COLO829 (cell line): ENCODE data around the gene HRG.
A peak's percentile ranks its signal among the peaks of the same experiment; 100 is the strongest.
"Not testable (repeated sequence)": the region's sequence is repeated elsewhere in the genome, so short reads cannot be mapped to it uniquely, and the experiment has no call there.

Source experiments
- DNase-seq: peaks from one replicate; pipeline ENCODE4 v3.0.0; 2012; ENCODE audit warnings: low spot score

HRG gene, protein sequence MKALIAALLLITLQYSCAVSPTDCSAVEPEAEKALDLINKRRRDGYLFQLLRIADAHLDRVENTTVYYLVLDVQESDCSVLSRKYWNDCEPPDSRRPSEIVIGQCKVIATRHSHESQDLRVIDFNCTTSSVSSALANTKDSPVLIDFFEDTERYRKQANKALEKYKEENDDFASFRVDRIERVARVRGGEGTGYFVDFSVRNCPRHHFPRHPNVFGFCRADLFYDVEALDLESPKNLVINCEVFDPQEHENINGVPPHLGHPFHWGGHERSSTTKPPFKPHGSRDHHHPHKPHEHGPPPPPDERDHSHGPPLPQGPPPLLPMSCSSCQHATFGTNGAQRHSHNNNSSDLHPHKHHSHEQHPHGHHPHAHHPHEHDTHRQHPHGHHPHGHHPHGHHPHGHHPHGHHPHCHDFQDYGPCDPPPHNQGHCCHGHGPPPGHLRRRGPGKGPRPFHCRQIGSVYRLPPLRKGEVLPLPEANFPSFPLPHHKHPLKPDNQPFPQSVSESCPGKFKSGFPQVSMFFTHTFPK

DNA sequence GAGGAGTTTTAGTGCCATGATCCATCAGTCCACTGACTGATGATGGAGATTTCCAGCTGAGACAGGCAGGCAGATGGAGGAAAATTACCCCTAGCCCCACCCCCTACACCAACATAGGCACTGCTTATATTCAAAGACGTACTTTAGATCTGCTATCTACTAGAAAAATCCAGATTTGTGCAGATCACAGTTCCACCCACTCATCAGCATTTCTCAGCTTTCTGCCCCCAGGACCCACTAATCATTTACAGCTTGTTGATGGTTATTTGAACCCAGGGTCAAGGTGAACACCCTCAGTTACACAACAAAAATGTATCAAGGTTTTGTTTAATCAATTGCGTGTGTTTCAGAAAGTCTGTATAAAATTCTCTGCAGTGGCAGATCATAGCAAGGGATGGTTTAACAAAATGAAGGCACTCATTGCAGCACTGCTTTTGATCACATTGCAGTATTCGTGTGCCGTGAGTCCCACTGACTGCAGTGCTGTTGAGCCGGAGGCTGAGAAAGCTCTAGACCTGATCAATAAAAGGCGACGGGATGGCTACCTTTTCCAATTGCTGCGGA, at the start of gene HRG:
Gene HRG (plus strand): TSS at position 390 of the 564 bp plus-strand sequence. CDS start 18 bp downstream, at position 408.
- no peak for DNase-seq

GRCh38 chr3:186616299-186616617, 49.6 kb upstream of the HRG start:
- DNase-seq = no peak

DNA sequence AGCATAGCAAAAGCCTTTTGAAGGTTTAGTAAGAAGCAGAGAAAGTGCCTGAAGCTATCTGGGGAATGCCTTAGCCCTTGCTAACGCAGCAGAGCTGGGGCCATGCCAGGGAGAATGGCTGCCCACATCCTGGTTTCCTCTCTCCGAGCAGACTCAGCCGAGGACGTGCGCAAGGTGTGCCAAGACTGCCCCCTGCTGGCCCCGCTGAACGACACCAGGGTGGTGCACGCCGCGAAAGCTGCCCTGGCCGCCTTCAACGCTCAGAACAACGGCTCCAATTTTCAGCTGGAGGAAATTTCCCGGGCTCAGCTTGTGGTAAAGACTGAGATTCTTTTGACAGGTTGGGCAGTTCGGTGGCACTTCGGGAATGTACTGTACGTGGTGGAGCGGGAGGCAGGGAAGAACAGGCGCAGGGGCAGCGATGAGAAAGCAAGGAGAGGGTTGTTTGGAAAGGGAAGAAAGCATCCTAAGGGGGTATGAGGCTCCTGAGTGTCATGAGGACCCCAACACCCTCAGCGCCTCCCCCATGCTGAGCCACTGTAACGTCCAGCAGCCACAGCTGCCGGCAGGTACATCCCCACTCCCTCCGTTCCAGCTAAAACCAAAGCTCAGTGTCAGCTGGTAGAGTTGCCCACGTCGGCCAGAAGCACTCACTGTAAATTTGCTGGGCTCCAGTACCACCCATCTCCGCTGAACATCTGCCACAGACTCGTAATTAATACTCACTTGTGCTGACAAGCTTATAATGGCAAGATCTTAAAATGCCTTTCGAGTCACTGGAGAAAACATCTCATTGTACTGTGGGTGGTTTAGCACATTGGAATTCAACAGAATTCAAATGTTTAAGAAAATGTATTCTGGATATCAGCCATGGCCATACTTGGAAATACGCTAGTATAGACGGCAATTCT, 48.5 kb upstream of the HRG start:
- peak; percentile 99 for DNase-seq

DNA sequence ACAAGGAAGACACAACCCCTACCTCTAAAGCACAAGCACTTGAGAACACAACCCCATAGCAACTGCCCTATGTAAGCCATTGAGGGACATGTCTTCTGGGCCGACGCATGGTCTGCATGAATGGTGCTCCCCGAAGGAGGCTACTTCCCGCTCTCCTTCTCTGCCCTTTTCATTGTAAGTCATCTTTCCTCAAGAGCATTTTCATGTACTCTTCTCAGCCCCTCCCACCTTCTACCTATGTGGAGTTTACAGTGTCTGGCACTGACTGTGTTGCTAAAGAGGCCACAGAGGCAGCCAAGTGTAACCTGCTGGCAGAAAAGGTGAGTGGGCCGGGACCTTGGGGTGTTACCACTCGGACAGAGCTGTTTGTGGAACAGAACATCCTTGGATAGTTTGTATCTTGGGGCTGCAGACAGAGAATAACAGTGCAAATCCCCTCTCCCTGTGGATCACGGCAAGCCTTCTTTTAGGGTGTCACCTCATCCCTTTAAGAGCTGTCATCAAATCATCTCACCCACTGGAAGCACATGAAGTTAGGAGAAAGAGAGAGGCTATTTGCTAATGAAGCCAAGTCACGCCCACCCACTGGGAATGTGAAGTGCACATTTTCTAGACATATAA, 47.4 kb upstream of the HRG start:
- no peak for DNase-seq

DNA sequence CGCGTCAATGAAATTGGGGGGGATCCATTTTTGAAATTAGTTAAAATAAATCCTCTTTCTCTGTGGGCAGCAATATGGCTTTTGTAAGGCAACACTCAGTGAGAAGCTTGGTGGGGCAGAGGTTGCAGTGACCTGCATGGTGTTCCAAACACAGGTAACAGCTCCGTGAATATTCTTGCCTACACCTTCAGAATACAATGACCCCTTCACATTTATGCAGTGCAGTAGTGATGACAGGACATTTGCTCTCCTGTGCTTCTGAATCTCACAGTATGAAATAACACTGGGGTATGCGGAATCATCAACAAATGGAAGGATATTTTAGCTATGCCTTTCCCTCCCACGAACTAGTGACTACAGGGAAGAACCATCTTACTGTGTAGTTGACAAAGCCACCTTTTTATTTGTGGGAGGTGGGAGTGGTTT, 46.0 kb upstream of the HRG start:
- DNase-seq = no peak

DNA sequence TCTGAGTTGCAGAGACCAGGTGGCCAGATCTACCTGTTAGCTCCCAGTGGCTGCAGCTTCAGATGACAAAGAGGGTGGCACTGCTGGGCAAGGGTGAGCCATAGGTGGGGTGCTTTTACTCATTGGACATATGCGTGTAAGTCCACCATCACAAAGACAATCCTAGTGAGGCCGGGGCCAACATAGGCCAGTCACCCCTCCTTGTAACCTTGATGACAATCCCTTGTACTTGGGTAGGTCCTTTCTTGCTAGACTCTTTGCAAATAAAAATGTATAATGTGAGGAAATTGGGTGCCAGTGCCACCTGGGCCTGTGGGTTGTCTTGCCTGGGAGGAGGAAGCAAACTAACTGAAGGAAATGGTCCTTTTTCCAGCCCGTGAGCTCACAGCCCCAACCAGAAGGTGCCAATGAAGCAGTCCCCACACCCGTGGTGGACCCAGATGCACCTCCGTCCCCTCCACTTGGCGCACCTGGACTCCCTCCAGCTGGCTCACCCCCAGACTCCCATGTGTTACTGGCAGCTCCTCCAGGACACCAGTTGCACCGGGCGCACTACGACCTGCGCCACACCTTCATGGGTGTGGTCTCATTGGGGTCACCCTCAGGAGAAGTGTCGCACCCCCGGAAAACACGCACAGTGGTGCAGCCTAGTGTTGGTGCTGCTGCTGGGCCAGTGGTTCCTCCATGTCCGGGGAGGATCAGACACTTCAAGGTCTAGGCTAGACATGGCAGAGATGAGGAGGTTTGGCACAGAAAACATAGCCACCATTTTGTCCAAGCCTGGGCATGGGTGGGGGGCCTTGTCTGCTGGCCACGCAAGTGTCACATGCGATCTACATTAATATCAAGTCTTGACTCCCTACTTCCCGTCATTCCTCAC, 45.4 kb upstream of the HRG start:
- DNase-seq = no peak

DNA sequence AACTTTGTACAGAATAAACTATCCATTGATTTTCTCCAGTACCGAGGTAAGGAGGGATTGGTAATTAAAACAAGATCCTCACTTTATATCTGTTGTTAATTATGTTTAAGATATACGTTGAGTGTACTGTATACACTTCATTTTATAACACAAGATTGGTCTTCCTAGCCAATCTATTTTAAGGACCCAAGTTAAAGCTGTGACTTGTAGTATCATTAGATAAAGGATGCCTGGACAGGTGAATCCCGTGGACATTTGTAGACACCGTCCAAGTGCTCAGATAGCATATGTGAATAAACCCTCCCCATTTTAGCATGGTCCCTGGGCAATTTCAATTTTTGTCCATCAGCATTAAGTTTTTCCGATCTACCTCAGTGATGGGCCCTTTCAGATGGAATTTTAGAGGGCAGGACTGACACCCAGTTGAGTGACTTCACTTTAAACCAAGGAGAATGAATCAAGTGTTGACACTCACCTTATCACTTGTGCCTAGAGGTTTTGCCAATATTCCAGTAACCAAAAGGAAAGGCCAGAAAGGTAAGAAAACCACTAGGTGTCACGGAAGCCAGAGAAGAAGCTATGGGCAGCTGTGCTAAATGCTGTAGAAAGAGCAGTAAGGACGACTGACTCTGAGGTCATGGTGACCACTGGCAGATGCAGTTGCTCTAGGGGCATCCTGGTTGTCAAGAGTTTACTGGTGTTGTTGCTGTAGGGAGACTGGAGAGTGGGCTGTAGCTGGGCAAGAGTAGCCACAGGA, 43.7 kb upstream of the HRG start:
- DNase-seq = no peak

DNA sequence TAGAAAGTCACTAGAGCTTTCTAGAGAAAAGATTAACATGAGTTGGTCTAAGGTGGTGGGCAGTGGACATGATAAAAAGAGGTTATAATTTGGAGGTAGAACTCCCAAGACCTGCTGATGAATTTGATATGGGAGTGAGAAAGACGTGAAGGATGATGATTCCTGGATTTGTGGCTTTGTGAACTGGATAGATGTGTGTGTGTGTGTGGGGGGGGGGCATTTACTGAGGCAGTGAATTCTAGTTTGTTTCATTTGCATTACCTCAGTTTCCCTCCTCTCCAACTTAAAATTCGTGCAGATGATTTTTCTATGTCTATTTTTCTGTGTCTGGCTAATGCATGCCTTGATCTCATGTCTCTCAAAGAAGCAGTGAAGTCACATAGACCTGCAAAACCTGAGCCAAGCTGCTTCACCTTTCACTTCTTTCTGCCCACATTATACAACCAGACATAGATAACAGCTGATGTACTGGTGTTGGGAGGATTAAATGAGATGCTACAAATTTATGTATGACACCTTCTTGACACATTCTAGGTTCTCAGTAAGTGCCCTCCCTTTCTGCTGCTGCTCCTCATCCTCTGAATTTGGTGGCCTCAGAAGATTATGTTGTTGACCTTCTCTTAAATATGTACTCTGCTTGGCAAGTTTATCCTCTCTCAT, 43.0 kb upstream of the HRG start:
- DNase-seq = no peak

GRCh38 chr3:186624598-186624997, 41.2 kb upstream of the HRG start:
- no peak for DNase-seq

DNA sequence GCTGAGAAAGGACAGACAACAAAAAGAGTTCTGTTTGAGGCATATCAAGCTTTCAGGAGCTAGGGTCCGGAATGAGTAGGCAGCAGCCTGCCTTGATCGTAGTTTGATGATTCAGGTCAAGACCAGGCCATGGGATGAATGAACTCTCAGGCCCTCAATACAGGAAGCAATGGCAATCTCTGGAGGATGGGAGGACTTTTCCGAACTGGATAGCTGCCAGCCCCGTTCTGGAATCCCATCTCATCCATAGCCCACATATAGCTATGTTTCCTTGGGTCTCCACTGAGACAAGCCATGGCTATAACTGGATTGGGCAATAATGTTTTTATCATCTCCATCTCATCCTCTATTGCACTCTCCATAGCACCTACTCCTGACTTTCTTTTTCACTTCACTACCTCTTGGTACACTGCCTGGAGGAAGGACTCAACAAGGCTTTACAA, 40.2 kb upstream of the HRG start:
- DNase-seq = peak; percentile 66

- DNase-seq = no peak
Measured at GRCh38 chr3:186626254-186626847, 39.5 kb upstream of the HRG start.

DNA sequence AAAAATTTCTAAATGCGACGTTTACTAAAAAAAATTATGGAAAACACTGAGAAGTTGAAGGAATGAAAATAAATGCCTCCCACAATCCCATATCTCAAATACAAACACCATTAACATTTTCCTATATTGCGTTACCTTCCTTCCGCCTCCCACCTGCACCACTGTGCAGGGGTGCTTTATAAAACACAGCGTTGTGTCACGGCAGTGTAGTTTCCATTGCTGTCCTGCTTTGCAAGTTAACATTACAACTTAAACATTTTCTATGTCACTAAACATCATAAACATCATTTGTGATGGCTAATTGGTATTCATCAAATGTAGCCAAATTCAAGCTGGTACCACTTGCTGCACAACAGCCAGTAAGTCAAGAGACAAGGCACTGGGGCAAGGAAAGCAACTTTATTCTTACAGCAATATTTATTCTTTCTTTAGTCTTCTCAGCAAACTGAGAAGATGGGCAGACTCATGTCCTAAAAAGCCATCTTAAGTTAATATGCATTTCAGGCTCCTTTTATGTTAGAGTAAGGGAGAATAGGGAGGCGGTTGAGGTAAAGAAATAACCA, 37.9 kb upstream of the HRG start:
- no peak for DNase-seq

- no peak for DNase-seq
Measured at GRCh38 chr3:186628756-186629155, 37.1 kb upstream of the HRG start.

DNA sequence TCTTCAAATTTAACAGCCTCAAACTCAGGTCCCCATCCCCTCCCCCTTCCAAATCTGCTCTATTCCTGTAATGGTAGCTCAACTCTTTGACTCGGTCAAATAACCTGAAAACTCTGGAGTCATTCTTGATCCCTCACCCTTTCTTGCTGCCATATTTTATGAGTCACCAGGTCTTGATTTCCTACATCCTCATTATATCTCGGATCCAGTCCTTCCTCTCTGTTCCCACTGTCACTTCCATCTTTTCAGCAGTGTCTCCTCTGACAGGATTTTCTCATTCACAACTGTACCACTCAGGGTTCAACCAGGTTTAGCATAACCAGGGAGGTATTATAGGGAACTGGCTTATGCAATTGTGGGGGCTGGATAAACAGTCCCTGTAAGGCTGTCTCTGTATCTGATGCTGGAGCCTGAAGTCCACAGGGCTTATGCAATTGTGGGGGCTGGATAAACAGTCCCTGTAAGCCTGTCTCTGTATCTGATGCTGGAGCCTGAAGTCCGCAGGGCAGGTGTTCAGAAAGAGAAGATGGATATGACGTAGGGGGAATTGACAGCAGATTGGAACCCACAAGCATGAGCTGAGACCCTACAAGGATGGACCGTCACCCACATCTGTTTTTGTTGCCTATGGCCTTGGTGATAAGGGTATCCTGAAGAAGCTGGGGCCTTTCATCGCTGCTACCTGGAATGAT, 34.7 kb upstream of the HRG start:
- DNase-seq = no peak

DNA sequence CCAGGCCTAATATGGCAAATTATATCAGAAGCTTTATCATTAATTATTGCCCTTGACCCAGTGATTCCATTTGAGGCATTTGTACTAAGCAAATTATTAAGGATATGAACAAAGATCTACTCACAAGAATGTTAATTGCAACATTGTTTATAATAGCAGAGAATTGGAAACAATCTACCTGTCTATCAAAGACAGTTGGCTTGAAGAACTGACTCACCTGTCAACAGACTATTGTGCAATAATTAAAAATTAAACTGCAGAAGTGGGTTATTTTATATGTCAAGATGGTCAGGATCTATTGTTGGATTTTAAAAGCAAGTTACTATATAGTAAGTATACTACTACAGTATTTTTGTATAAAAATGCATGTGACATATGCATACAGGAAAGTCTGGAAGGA, 32.3 kb upstream of the HRG start:
- DNase-seq = no peak

DNA sequence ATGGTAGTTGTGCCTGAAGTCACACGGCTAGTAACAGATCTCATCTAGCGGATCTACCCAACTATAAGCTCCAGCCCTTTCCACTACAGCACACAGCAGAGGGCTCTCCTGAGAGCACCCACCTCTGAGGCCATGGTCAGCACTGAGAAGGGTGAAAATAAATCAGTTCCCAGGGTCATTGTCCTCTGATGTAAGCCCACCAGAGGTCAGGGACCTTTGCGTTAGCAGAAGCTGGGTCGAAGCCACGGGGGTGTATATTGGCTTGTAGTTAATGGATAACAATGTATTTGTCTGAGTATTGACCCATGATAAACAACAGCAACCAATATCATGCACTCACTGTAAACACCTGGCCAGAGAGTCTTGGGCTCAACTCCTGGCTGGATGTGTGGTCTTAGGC, 31.6 kb upstream of the HRG start:
- DNase-seq = not testable (repeated sequence)

- no peak for DNase-seq
Measured at GRCh38 chr3:186635532-186635931, 30.3 kb upstream of the HRG start.

DNA sequence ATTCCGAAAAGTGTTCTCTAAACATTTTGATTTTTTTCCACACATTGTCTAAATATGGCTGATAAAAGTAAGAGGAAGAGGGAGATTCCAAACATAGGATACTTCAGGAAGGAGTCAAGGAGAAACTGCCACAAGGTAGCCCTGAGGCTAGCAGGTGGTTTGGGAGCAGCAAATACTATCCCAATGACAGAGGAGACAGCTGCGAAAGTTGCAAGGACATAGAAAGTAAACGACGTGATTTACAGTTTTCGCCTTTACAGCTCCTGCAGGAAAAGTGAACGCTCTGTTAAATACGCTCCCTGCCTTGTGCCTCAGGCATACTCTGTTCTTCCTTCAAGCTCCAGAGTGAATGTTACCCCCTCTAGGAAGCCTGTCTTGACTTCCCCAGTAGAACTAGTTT, 29.3 kb upstream of the HRG start:
- DNase-seq = no peak
